ENCODE measurements around the gene FBLN5. TPM values are rescaled to one million over a fixed set of nuclear protein-coding genes. Genes with fewer than 3 reads are reported as not detected.

The FBLN5 gene
- total RNA-seq, 3 donors from 2014 or later = 6.1 to 56.7 (median 18.6) TPM

DNA sequence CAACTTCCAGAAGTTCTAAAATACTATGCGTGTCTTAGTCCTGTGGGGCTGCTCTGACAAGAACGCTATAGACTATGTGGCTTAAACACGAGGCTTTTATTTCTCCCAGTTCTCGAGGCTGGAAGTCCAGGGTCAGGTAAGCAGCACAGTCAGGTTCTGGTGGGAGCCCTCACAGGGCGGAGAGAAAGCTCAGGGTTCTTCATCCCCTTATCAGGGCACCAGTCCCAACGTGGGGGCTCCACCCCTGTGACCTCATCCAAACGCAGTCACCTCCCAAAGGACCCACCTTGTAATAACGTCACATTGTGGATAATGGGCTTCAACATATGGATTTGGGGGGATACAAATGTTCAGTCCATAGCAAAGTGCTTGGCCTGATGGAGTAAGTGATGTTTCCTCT, 43.0 kb downstream of the FBLN5 start:
- Histone ChIP-seq H3K4me3 (no peak overlapping the region), H3K9me3 (no peaks in the 10 kb centered on the region), H3K4me1 (ENCODE audit: low read depth) (no peaks in the 10 kb centered on the region), H3K36me3 (ENCODE audit: low read depth) (no peaks in the 10 kb centered on the region)
- ATAC-seq (no peak), DNase-seq (no peak)
- TF ChIP-seq, protein P1, sequence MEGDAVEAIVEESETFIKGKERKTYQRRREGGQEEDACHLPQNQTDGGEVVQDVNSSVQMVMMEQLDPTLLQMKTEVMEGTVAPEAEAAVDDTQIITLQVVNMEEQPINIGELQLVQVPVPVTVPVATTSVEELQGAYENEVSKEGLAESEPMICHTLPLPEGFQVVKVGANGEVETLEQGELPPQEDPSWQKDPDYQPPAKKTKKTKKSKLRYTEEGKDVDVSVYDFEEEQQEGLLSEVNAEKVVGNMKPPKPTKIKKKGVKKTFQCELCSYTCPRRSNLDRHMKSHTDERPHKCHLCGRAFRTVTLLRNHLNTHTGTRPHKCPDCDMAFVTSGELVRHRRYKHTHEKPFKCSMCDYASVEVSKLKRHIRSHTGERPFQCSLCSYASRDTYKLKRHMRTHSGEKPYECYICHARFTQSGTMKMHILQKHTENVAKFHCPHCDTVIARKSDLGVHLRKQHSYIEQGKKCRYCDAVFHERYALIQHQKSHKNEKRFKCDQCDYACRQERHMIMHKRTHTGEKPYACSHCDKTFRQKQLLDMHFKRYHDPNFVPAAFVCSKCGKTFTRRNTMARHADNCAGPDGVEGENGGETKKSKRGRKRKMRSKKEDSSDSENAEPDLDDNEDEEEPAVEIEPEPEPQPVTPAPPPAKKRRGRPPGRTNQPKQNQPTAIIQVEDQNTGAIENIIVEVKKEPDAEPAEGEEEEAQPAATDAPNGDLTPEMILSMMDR (IDR thresholded peaks at IDR 0.05) = no peak
- intact Hi-C loops (cut with DNase I, micrococcal nuclease) = no loop called here

DNA sequence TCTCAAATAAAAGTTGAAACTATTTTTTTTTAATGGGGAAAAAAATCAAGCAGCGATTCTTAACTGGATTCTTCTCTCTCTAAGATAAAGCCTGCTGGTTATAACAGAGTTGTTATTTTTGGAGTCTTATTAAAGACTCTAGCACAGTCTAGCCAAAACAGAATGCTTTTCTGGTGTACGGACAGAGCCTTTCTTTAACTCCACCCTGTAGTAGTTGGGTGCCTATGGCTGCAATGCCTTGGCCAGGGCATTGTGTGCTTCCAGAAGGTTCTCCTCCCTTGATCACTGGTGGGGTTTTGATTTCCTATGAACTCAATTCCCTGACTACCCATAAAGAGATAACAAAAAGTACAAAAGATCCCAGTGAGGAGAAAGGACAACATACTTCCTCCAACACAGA, 44.4 kb downstream of the FBLN5 start:
- no peak for DNase-seq
- ATAC-seq = no peak
- H3K4me1 ChIP-seq (ENCODE audit: low read depth) = no peaks in the 10 kb centered on the region
- no peaks in the 10 kb centered on the region for H3K36me3 ChIP-seq (ENCODE audit: low read depth)
- no peaks in the 10 kb centered on the region for H3K9me3 ChIP-seq
- TF ChIP-seq, protein P1 (IDR thresholded peaks at IDR 0.05) = no peak
- H3K4me3 ChIP-seq = no peak overlapping the region
- intact Hi-C loops (cut with DNase I, micrococcal nuclease) = no loop called here

DNA sequence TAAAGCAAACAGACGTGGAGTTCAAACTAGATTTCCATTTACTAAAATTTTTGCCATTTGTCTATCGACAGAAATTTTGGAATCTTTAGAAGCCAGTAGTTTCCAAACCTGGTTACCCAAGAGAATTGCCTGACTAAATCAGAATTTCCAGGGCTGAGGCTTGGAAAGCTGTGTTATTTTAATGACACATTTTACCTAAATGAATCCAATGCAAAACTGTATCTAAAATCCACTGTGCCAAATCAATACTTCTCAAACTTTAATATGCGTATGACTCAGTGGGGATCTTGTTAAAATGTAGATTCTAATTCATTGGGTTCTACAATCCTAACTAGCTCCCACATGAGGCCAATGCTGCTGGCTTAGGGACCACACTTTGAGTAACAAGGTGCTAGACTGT, 45.2 kb downstream of the FBLN5 start:
- intact Hi-C loops (cut with DNase I, micrococcal nuclease) = no loop called here
- TF ChIP-seq, protein P1 (IDR thresholded peaks at IDR 0.05) = no peak
- DNase-seq (no peak), ATAC-seq (no peak)
- H3K36me3 ChIP-seq (ENCODE audit: low read depth) = no peaks in the 10 kb centered on the region
- H3K9me3 ChIP-seq = no peaks in the 10 kb centered on the region
- no peaks in the 10 kb centered on the region for H3K4me1 ChIP-seq (ENCODE audit: low read depth)
- H3K4me3 ChIP-seq = no peak overlapping the region

DNA sequence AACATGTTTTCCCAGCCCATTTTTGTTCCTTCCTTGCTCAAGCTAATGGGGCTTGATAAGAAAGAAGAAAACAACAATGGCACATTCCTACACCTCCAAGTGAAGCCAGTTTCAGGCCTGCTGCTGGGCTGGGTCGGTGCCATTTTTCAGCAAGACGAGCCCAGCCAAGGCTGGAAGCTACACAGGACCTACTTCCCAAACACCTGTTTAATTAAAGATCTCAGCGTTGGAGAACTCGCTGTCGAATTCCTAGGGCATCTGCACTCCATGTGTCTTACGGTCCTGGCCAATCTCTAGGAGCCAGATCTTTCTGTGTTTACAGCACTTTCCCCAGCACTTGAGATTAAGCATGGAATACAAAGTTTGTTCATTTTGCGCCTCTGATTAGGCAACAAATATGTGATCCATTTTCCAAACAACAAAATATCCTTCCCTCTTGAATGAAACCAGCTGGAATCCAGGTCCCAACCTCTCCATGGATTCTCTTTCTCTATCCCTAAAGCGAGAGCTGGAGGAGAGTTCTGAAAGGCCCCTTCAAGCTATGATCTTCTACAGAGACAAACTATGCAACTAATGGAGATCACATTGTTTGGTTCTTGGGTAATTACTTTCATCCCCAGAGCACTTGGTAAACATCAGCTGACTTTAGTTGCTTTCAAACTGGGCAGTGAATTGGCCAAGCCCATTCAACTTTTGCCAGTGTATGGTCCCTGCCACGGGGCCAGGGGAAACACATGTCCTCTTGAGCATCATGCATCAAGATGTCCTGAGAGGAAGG, 45.9 kb downstream of the FBLN5 start:
- H3K4me3 ChIP-seq = no peak overlapping the region
- TF ChIP-seq, protein P1 (IDR thresholded peaks at IDR 0.05) = no peak
- H3K4me1 ChIP-seq (ENCODE audit: low read depth) = no peaks in the 10 kb centered on the region
- no peaks in the 10 kb centered on the region for H3K9me3 ChIP-seq
- no peaks in the 10 kb centered on the region for H3K36me3 ChIP-seq (ENCODE audit: low read depth)
- intact Hi-C loops (cut with DNase I, micrococcal nuclease) = no loop called here
- no peak for ATAC-seq
- DNase-seq = no peak

DNA sequence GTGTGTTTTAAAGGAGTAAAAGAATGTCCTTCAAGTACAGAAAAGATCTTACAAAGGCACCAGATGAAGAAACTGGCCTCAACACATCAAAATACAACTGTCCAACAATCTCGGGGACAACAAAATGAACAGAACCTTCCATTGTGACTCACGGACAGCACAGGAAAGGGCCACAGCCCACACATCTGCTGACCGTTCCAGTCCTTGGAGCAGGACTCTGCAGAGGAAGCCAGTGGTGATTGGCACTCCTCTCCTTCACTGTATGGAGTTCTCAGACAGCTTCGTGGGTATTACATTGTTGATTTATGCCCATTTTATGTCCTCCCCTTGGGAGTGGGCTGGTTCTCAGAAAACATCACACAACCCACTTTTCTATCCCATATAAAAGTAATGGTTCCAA, 47.7 kb downstream of the FBLN5 start:
- intact Hi-C loops (cut with DNase I, micrococcal nuclease) = no loop called here
- ATAC-seq (no peak), DNase-seq (no peak)
- Histone ChIP-seq H3K36me3 (ENCODE audit: low read depth) (no peaks in the 10 kb centered on the region), H3K4me3 (no peak overlapping the region), H3K4me1 (ENCODE audit: low read depth) (no peaks in the 10 kb centered on the region), H3K9me3 (no peaks in the 10 kb centered on the region)
- TF ChIP-seq, protein P1 (IDR thresholded peaks at IDR 0.05) = no peak

Data from mucosa of descending colon (tissue), 3 donors.